B cell (primary cell): ENCODE measurements around the gene ECI1.

Source experiments
- CTCF ChIP-seq: fragments of 200-600 bp; IDR thresholded peaks from one replicate; pipeline ENCODE4 v1.8.0; 2022; ENCODE audit warnings: antibody characterized with exemption, mild to moderate bottlenecking
- EZH2 ChIP-seq: IDR thresholded peaks from 2 replicates; pipeline ENCODE4 v1.6.1; 2012; ENCODE audit warnings: borderline replicate concordance, low read depth, mild to moderate bottlenecking, moderate library complexity, low read length; ENCODE audit not compliant: insufficient read depth, poor library complexity, severe bottlenecking

- TF ChIP-seq CTCF (no peak), EZH2 (no peak)
These were observed 36.7 kb downstream of the ECI1 start, which contains the start of gene PGP for GRCh38 chr16:2214719-2214968.
